ENCODE data around the gene TMEM232.
"Not testable (repeated sequence)": the region's sequence is repeated elsewhere in the genome, so short reads cannot be mapped to it uniquely, and the experiment has no call there.

Gene TMEM232

DNA sequence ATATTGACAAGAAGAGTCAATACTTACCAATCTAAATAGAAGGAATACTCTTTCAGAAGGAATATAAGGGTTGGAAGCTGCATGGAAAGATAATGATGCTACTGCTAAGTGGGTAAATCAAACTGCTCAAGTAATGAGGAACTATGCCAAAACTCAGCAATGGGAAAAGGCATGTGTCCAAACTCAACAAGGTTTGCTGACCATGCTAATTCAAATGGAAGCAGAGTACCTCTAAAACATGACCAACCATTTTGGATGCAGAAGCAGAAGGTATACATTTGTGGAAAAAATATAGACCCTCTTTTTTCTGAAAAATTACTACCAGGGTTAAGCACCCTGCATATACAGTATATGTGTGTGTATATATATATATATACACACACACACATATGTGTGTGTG lies 21.1 kb downstream of the TMEM232 start:
- no peak for DNase-seq

DNA sequence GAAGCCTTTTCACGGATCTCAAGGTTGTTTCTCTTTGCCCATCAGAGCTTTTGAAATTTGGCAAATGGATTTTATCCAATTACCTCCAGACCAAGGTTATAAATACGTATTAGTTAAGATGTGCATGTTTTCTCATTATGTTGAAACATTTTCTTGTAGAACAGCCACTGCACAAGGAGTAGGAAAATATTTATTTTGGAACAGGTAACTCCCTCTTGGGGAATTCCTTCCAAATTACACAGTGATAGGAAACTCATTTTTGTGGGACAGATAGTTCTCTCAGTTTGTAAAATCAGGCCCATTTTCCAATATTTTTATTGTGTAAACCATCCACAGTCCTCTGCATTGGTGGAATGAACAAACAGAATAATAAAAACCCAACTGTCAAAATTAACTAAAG lies 23.0 kb downstream of the TMEM232 start:
- DNase-seq = no peak

- no peak for DNase-seq
These were observed 23.8 kb downstream of the TMEM232 start for GRCh38 chr5:110702704-110703103.

- no peak for DNase-seq
These were observed 24.2 kb downstream of the TMEM232 start for GRCh38 chr5:110702300-110702699.

- DNase-seq = not testable (repeated sequence)
These were observed 33.8 kb downstream of the TMEM232 start for GRCh38 chr5:110692669-110693068.

DNA sequence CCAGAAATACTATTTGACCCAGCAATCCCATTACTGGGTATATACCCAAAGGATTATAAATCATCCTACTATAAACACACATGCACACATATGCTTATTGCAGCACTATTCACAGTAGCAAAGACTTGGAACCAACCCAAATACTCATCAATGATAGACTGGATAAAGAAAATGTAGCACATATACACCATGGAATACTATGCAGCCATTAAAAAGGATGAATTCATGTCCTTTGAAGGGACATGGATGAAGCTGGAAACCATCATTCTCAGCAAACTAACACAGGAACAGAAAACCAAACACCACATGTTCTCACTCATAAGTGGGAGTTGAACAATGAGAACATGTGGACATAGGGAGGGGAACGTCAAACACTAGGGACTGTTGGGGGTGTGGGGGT lies 35.9 kb downstream of the TMEM232 start:
- DNase-seq = not testable (repeated sequence)

DNA sequence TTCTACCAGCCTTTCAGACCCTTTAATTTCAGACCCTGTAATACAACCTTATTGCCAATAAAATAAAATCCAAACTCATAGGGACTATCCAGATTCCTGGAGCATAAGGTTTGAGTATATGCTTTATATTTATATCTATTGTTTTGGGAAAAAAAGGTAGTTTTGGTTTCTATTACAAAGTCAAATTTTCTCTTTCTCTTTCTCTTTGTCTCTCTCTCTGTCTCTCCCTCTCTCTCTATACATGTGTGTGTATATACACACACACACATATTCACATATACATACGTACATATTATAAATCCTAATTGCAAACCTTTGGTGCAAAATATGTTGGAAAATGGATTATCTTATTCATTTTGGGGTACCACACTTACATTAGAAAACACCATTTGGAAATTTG lies 39.0 kb downstream of the TMEM232 start:
- DNase-seq = no peak

DNA sequence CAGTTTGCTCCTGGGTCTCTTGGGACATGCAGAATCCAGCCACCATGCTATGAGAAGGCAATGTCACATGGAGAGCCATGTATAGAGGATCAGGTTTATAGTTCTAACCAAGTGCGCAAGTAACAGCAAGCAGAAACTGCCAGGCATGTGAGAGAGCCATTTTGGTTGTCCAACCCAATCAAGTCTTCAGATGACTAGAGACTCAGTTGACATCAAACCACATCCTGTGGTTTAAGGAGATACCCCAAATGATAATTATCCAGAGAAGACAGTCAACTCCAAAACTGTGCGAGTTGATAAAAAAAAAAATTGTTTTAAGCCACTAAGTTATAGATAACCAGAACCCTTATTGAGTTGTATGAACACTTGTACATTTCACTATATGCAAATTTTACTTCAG lies 40.2 kb downstream of the TMEM232 start:
- no peak for DNase-seq

- no peak for DNase-seq
These were observed 44.5 kb downstream of the TMEM232 start for GRCh38 chr5:110681953-110682352.

GRCh38 chr5:110681109-110681508 lies 45.4 kb downstream of the TMEM232 start:
- DNase-seq = no peak

- DNase-seq = not testable (repeated sequence)
These were observed 49.9 kb downstream of the TMEM232 start for GRCh38 chr5:110676554-110676953.

DNA sequence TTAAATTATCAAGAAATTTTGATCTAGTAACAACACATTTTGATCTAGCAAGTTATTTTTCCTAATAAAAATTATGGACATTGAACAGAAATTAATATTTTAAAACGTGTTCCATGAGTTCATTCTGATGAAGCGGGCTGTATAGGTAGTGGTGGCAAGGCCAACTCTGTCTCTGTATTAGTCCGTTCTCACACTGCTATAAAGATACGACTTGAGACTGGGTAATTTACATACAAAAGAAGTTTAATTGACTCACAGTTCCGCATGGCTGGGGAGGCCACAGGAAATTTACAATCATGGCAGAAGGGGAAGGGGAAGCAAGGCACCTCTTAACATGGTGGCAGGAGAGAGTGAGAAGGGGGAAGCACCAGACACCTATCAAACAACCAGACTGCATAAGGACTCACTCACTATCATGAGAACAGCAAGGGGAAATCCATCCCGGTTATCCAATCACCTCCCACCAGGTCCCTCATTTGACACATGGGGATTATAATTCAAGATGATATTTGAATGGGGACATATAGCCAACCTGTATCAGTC lies 61.2 kb downstream of the TMEM232 start:
- DNase-seq = no peak

DNA sequence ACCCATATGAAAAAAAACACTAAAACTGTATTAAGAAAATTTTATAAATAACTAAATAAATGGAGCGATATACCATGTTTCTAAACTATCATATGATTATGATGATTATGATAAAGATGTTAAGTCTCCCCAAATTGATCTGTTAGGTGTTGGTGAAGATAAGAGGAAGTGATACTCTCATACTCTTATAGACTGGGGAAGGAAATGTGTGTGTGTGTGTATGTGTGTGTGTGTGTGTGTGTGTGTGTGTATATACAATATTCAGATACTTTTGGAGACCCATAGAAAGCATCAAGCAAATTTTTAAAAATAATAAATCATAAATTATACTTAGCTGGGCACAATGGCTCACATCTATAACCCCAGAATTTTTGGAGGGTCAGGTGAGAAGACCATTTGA lies 62.9 kb downstream of the TMEM232 start:
- DNase-seq = no peak

GRCh38 chr5:110658006-110658405 lies 68.5 kb downstream of the TMEM232 start:
- DNase-seq = no peak

DNA sequence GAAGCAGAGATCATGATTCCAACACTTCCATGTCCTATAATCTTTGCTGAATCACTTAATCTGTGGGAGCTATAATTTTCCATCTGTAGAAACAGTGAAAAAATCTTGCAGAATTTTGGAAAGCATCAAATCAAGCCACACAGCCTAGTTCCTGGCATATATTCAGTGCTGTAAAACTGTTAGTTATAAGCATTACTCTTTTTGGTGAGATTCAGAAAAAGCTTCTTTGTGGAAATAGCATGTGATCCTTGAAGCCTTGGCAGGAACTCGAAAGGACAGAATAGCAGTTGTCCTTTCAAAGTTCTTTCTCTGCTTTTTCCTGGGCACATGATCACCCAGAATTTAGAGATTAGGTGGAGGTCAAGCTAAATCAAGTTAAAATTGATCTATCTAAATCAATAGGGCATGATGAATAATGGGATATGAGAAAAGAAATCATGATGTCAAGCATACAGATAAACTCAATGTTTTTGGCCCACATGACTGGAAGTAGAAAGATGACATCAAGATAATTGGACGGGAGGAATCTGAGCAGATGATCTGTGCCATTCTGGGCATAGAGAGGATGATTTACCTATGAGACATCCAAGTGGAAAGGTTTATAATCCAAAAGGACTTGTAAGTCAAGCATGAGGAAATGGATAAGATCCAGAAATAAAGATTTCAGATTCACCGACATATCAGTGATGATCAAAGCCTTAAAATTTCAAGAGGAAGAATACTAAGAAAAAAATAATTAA lies 73.1 kb downstream of the TMEM232 start:
- DNase-seq = no peak

GRCh38 chr5:110651507-110651906 lies 75.0 kb downstream of the TMEM232 start:
- DNase-seq = no peak

DNA sequence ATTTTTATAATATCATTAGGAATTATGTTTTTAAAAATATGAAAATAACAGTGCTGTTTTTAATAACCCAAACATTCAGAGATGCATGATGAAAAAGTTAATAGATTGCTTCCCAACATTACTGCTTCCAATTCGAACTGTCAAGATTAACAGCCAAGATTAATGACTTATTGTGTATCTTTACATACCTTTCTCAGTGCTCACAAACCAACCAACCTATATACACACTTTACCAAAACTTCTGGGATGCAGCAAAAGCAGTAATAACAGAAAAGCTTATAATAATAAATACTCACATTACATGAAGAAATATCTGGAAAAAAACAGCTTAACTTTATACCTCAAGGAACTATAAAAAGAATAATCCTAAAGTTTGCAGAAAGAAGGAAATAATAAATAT lies 82.1 kb downstream of the TMEM232 start:
- DNase-seq = no peak

DNA sequence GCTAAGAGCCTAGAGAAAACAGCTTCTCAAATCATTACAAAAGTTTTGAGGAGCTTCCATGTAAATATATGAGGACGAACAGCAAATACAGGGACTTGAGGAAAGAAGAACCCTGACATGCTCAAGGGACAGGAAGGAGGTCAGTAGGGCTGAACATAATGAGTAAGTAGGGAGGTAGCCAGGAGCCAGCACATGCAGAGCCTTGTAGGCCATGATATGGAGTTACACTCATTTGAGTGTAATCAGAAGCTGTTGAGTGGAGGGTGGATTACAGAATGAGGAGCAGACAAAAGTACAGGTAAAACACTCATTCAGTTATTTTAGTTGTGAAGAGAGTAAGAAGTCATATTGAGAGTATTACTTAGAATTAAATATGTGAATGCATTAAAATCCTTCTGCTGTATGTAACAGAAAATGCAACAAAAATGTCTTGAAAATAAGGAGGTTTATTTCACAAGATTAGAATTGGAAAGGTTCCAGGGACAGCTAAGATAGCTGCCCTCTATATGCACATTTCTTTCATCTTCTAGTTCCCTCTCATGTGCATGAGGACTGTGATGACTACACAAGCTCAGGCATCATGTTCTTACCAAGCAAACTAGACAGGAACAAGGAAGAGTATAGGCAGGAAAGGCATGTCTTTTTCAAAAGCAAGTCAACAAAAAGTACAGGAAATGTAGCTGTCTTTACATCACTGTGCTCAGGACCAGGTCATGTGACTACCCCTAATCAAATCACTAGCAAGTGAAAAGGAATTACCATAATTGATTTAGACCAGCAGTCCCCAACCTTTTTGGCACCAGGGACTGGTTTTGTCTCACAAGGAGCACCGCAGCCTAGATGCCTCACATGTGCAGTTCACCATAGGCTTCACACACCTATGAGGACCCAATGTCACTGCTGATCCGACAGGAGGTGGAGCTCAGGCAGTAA lies 87.2 kb downstream of the TMEM232 start:
- no peak for DNase-seq

DNA sequence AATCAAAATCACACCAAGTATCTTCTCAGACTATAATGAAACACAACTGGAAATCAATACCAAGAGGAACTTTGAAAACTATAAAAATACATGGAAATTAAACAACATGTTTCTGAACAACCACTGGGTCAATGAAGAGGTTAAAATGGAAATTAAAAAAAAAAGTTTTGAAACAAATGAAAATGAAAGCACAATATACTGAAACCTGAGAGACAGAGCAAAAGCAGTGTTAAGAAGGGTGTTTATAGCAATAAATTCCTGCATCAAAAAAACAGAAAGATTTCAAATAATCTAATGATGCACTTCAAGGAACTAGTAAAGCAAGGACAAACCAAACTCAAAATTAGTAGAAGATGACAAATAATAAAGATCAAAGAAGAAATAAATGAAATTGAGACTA lies 92.0 kb downstream of the TMEM232 start:
- DNase-seq = no peak

DNA sequence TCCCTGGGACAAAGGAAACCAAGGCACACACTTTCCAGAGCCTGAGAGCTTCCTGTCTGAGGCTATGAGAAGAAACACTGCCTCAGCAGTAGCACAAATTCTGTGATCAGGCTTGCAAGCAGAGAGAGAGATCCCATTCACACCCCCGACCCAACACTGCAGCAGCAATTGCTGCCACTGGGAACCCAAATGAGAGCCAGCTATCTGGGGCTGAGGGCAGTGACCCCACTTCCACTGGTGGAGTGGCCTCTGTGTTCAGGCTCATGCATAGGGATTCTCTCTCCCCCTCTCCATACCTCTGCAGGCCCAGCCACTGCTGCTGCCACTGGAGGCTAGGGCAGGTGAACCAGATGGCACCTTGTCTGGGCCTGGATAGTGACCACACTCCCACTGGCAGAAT lies 95.2 kb downstream of the TMEM232 start:
- no peak for DNase-seq

GRCh38 chr5:110630350-110630749 lies 96.1 kb downstream of the TMEM232 start:
- DNase-seq = no peak

DNA sequence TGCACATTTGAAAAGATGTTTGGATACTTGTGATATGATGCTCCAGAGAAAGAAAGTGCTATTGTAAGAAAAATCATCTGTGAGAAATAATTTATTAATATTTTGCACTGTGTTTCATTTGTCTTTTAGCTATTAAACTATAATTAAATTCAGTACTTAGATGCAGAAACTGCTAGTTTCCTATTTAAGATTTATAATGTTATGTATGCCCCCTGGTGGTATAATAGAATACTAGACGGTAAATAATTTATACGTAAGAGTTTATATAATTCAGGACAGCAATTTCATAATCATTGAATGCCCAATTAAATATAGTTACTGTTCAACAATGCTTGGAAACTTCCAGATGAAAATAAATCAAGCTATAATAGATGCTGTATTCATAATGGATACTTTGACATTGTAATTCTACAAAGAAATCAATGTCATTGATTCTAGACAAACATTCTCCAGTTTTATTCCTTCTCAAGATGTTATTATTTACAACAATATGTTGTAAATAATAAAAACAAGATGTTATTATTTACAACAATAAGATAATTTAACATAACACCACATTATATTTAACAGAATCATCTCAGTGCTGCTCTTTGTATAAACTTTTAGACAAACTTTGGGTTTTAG lies 101.0 kb downstream of the TMEM232 start:
- DNase-seq = no peak

DNA sequence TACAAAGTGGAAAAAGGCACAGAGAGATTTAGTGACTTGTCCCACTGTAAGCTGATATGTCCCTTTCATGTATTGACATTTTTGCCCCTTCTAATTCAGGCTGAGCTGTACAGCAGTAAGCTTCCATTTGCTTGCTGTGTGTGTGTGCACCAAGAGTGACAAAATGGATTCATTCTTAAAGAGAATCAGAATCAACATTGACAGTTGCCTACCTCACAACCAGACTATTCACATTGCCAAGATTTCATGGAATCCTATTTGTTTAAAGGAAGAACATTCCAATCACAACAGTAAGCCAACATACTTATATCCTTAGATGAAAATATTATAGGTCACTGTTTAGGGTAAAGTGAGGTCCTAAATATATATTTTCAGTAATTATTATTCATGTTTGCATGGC lies 102.6 kb downstream of the TMEM232 start:
- DNase-seq = no peak
